Astrocyte (in vitro differentiated cells and primary cell): Measurements from ENCODE around the gene DIAPH2. TPM values are rescaled to one million over a fixed set of nuclear protein-coding genes. Genes with fewer than 3 reads are reported as not detected.

Source experiments
- DNase-seq: peaks from one replicate; pipeline ENCODE4 v3.0.0-alpha.2; 2010; ENCODE audit warnings: low read depth
- FAIRE-seq: peaks from 2 replicates; lab custom pipeline; 2011; peaks lifted over from hg19 to GRCh38; lab: Jason Lieb, UNC
- H2AFZ ChIP-seq: 2 replicates; pipeline ENCODE4 v1.6.0; 2012; ENCODE audit warnings: low read depth, low read length, inconsistent platforms
- H3K27ac ChIP-seq: 2 replicates; pipeline ENCODE4 v1.5.1; 2011; ENCODE audit warnings: low read depth, low read length, inconsistent platforms
- H3K27me3 ChIP-seq: 2 replicates; pipeline ENCODE4 v1.6.0; 2011; ENCODE audit warnings: low read length, inconsistent platforms; ENCODE audit not compliant: insufficient read depth
- H3K36me3 ChIP-seq: 2 replicates; pipeline ENCODE4 v1.5.1; 2011; ENCODE audit warnings: low read length, inconsistent platforms; ENCODE audit not compliant: insufficient read depth
- H3K4me1 ChIP-seq: 2 replicates; pipeline ENCODE4 v1.5.1; 2011; ENCODE audit warnings: low read length, inconsistent platforms; ENCODE audit not compliant: insufficient read depth
- H3K4me2 ChIP-seq: 2 replicates; pipeline ENCODE4 v1.6.0; 2012; ENCODE audit warnings: low read length, inconsistent platforms
- H3K4me3 ChIP-seq: 2 replicates; pipeline ENCODE4 v1.5.1; 2011; ENCODE audit warnings: low read depth, mild to moderate bottlenecking, low read length, inconsistent platforms; ENCODE audit not compliant: insufficient read depth
- H3K79me2 ChIP-seq: 2 replicates; pipeline ENCODE4 v1.6.0; 2012; ENCODE audit warnings: mild to moderate bottlenecking, low read length, inconsistent platforms; ENCODE audit not compliant: insufficient read depth
- H3K9ac ChIP-seq: 2 replicates; pipeline ENCODE4 v1.6.0; 2012; ENCODE audit warnings: mild to moderate bottlenecking, low read length, inconsistent platforms
- H3K9me3 ChIP-seq: 2 replicates; pipeline ENCODE4 v1.5.1; 2012; ENCODE audit warnings: low read depth, mild to moderate bottlenecking, low read length, inconsistent platforms; ENCODE audit not compliant: insufficient read depth
- H4K20me1 ChIP-seq: 2 replicates; pipeline ENCODE4 v1.6.0; 2012; ENCODE audit warnings: low read length, inconsistent platforms; ENCODE audit not compliant: insufficient read depth
- H3K27ac Mint-ChIP-seq: one replicate; pipeline ENCODE4 v1.8.0; 2021; ENCODE audit warnings: mild to moderate bottlenecking, mixed read lengths; ENCODE audit not compliant: unreplicated experiment
- H3K27me3 Mint-ChIP-seq: one replicate; pipeline ENCODE4 v1.8.0; 2021; ENCODE audit warnings: low read depth, mixed read lengths; ENCODE audit not compliant: unreplicated experiment
- H3K36me3 Mint-ChIP-seq: one replicate; pipeline ENCODE4 v1.8.0; 2021; ENCODE audit warnings: low read depth, mixed read lengths; ENCODE audit not compliant: unreplicated experiment
- H3K4me1 Mint-ChIP-seq: one replicate; pipeline ENCODE4 v1.8.0; 2021; ENCODE audit warnings: low read depth, mixed read lengths; ENCODE audit not compliant: unreplicated experiment
- H3K4me3 Mint-ChIP-seq: one replicate; pipeline ENCODE4 v1.8.0; 2021; ENCODE audit warnings: mild to moderate bottlenecking, moderate library complexity, mixed read lengths; ENCODE audit not compliant: unreplicated experiment
- H3K9me3 Mint-ChIP-seq: one replicate; pipeline ENCODE4 v1.8.0; 2021; ENCODE audit warnings: mild to moderate bottlenecking, mixed read lengths; ENCODE audit not compliant: unreplicated experiment
- CTCF ChIP-seq: IDR thresholded peaks from 2 replicates; pipeline ENCODE4 v1.5.1; 2011; ENCODE audit warnings: low read depth, mild to moderate bottlenecking, inconsistent platforms, low read length, moderate library complexity; ENCODE audit not compliant: insufficient read depth
- EZH2 ChIP-seq: IDR thresholded peaks from 2 replicates; pipeline ENCODE4 v1.6.1; 2012; ENCODE audit warnings: mild to moderate bottlenecking, low read length, inconsistent platforms; ENCODE audit not compliant: insufficient read depth
- total RNA-seq: library from RNA; stranded (reverse); gene quantifications from 2 replicates; pipeline ENCODE4 v1.2.1, GENCODE V29; 2021

The DIAPH2 gene
- total RNA-seq, 1 donor from 2014 or later = 9.8 TPM

- H3K4me1 Mint-ChIP-seq = no peaks in the 10 kb centered on the region
- Histone ChIP-seq H3K27ac (no peak overlapping the region), H3K9ac (no peak overlapping the region), H3K4me3 (no peak overlapping the region), H3K4me2 (no peak overlapping the region), H3K79me2 (no peaks in the 10 kb centered on the region), H2AFZ (no peak overlapping the region), H4K20me1 (no peaks in the 10 kb centered on the region), H3K27me3 (no peaks in the 10 kb centered on the region), H3K36me3 (no peaks in the 10 kb centered on the region), H3K9me3 (no peaks in the 10 kb centered on the region), H3K4me1 (no peaks in the 10 kb centered on the region)
- no peak overlapping the region for H3K4me3 Mint-ChIP-seq
- no peak overlapping the region for H3K27ac Mint-ChIP-seq
- FAIRE-seq (peak; percentile 76), DNase-seq (no peak)
- H3K36me3 Mint-ChIP-seq = no peaks in the 10 kb centered on the region
- TF ChIP-seq EZH2 = no peak
- TF ChIP-seq CTCF = no peak
- H3K27me3 Mint-ChIP-seq = no peaks in the 10 kb centered on the region
- H3K9me3 Mint-ChIP-seq = no peaks in the 10 kb centered on the region
These were observed 954.0 kb downstream of the DIAPH2 start for GRCh38 chrX:97638621-97639020.

- Mint-ChIP-seq H3K27me3 (no peaks in the 10 kb centered on the region), H3K4me3 (no peak overlapping the region), H3K36me3 (no peaks in the 10 kb centered on the region), H3K4me1 (no peaks in the 10 kb centered on the region), H3K9me3 (no peaks in the 10 kb centered on the region), H3K27ac (no peak overlapping the region)
- no peak overlapping the region for H2AFZ ChIP-seq
- H3K27ac ChIP-seq = no peak overlapping the region
- H3K9ac ChIP-seq = no peak overlapping the region
- no peaks in the 10 kb centered on the region for H3K9me3 ChIP-seq
- TF ChIP-seq EZH2 = no peak
- no peak for TF ChIP-seq CTCF
- DNase-seq = no peak
- no peaks in the 10 kb centered on the region for H3K79me2 ChIP-seq
- H3K4me3 ChIP-seq = no peak overlapping the region
- no peaks in the 10 kb centered on the region for H4K20me1 ChIP-seq
- FAIRE-seq = no peak
- H3K36me3 ChIP-seq = no peaks in the 10 kb centered on the region
- H3K27me3 ChIP-seq = no peaks in the 10 kb centered on the region
- no peak overlapping the region for H3K4me2 ChIP-seq
- H3K4me1 ChIP-seq = no peaks in the 10 kb centered on the region
These were observed 954.9 kb downstream of the DIAPH2 start for GRCh38 chrX:97639526-97639925.

Other genes starting within 250 kb of the DIAPH2 start
- gene RPA4, start 199.1 kb downstream of the DIAPH2 start, total RNA-seq = 0.48 and 0.82 TPM in 2 replicates